Loucy (cell line): ENCODE results near the gene FGFR2.

ENCODE experiments used
- H2AFZ ChIP-seq: fragments of 200-600 bp; sonication (generic); 2 replicates; pipeline ENCODE4 v1.6.0; 2016; ENCODE audit warnings: antibody characterized with exemption, mild to moderate bottlenecking, low read length, moderate library complexity
- H3F3A ChIP-seq: fragments of 200-600 bp; 2 replicates; pipeline ENCODE4 v1.6.0; 2016; ENCODE audit warnings: antibody characterized with exemption, low read depth, mild to moderate bottlenecking
- H3K27me3 ChIP-seq: fragments of 200-600 bp; sonication (generic); 2 replicates; pipeline ENCODE4 v1.6.1; 2014; ENCODE audit warnings: low read length, mild to moderate bottlenecking; ENCODE audit not compliant: insufficient read depth, poor library complexity, severe bottlenecking
- H3K36me3 ChIP-seq: fragments of 200-600 bp; sonication (generic); 2 replicates; pipeline ENCODE4 v1.6.1; 2016; ENCODE audit warnings: low read length; ENCODE audit not compliant: insufficient read depth
- H3K4me1 ChIP-seq: fragments of 200-600 bp; sonication (generic); 2 replicates; pipeline ENCODE4 v1.5.1; 2014; ENCODE audit warnings: low read length, mild to moderate bottlenecking; ENCODE audit not compliant: insufficient read depth, poor library complexity, severe bottlenecking
- H3K4me2 ChIP-seq: fragments of 200-600 bp; sonication (generic); 2 replicates; pipeline ENCODE4 v1.6.0; 2014; ENCODE audit warnings: antibody characterized with exemption, low read length, low read depth, mild to moderate bottlenecking; ENCODE audit not compliant: poor library complexity, severe bottlenecking
- H3K4me3 ChIP-seq: fragments of 200-600 bp; sonication (generic); 2 replicates; pipeline ENCODE4 v1.5.1; 2014; ENCODE audit warnings: low read length, mild to moderate bottlenecking, mixed read lengths; ENCODE audit not compliant: poor library complexity, severe bottlenecking
- H3K79me2 ChIP-seq: fragments of 200-600 bp; sonication (generic); 2 replicates; pipeline ENCODE4 v1.6.1; 2014; ENCODE audit warnings: low read length; ENCODE audit not compliant: insufficient read depth
- H3K9ac ChIP-seq: fragments of 200-600 bp; sonication (generic); 2 replicates; pipeline ENCODE4 v1.6.0; 2014; ENCODE audit warnings: mild to moderate bottlenecking, low read depth, low read length, moderate library complexity; ENCODE audit not compliant: poor library complexity, severe bottlenecking
- H3K9me2 ChIP-seq: fragments of 200-600 bp; sonication (generic); replicated peaks from 2 replicates; pipeline ENCODE4 v1.6.1; 2016; ENCODE audit warnings: low read depth, low read length, mixed read lengths
- H3K9me3 ChIP-seq: fragments of 200-600 bp; sonication (generic); 2 replicates; pipeline ENCODE4 v1.6.1; 2014; ENCODE audit warnings: mild to moderate bottlenecking, antibody characterized with exemption, low read length, low read depth; ENCODE audit not compliant: insufficient read depth
- H4K20me1 ChIP-seq: fragments of 200-600 bp; sonication (generic); 2 replicates; pipeline ENCODE4 v1.6.0; 2014; ENCODE audit warnings: antibody characterized with exemption, low read length, mild to moderate bottlenecking; ENCODE audit not compliant: insufficient read depth, poor library complexity, severe bottlenecking
- CTCF ChIP-seq: fragments of 200-600 bp; sonication (generic); conservative IDR thresholded peaks from 2 replicates; pipeline ENCODE4 v1.5.1; 2014; ENCODE audit warnings: mild to moderate bottlenecking, antibody characterized with exemption, low read length
- EZH2phosphoT487 ChIP-seq: fragments of 200-600 bp; IDR thresholded peaks from 2 replicates; pipeline ENCODE4 v1.6.1; 2018; ENCODE audit warnings: antibody characterized with exemption, mild to moderate bottlenecking, moderate library complexity, borderline replicate concordance

Gene FGFR2

GRCh38 chr10:121531076-121531829, 67.0 kb downstream of the FGFR2 start:
- Histone ChIP-seq H3K79me2 (no peaks in the 10 kb centered on the region), H3K4me3 (no peak overlapping the region)
- TF ChIP-seq EZH2phosphoT487 (no peak), CTCF (no peak)

GRCh38 chr10:121530481-121531075, 67.7 kb downstream of the FGFR2 start:
- H3K9ac ChIP-seq, result no peak overlapping the region
- no peaks in the 10 kb centered on the region for H3K27me3 ChIP-seq
- H3K4me1 ChIP-seq, result no peaks in the 10 kb centered on the region
- no peaks in the 10 kb centered on the region for H3K9me2 ChIP-seq
- H2AFZ ChIP-seq, result no peak overlapping the region
- H3K9me3 ChIP-seq, result no peaks in the 10 kb centered on the region; the same call in 1 of the 2 replicates
- TF ChIP-seq EZH2phosphoT487 (no peak), CTCF (no peak)
- H3K4me2 ChIP-seq, result no peak overlapping the region
- no peaks in the 10 kb centered on the region for H3F3A ChIP-seq
- no peak overlapping the region for H3K4me3 ChIP-seq
- H3K36me3 ChIP-seq, result no peaks in the 10 kb centered on the region
- no peaks in the 10 kb centered on the region for H4K20me1 ChIP-seq
- no peaks in the 10 kb centered on the region for H3K79me2 ChIP-seq

More at GRCh38 chr10:121531076-121531829, 67.0 kb downstream of the FGFR2 start:
- H3K36me3 ChIP-seq, result no peaks in the 10 kb centered on the region
- no peaks in the 10 kb centered on the region for H3K27me3 ChIP-seq
- no peaks in the 10 kb centered on the region for H3K9me2 ChIP-seq
- H3F3A ChIP-seq, result no peaks in the 10 kb centered on the region
- H3K9ac ChIP-seq, result no peak overlapping the region
- no peaks in the 10 kb centered on the region for H3K4me1 ChIP-seq
- no peaks in the 10 kb centered on the region for H4K20me1 ChIP-seq
- H2AFZ ChIP-seq, result no peak overlapping the region
- peaks cover 1% of the 10 kb centered on the region; the same call in 1 of the 2 replicates for H3K9me3 ChIP-seq
- no peak overlapping the region for H3K4me2 ChIP-seq

- no peak overlapping the region for H3K4me3 ChIP-seq
- H3K79me2 ChIP-seq, result no peaks in the 10 kb centered on the region
- H3K4me2 ChIP-seq, result no peak overlapping the region
- H4K20me1 ChIP-seq, result no peaks in the 10 kb centered on the region
- no peak overlapping the region for H3K9ac ChIP-seq
- no peaks in the 10 kb centered on the region for H3K9me2 ChIP-seq
- H3F3A ChIP-seq, result no peaks in the 10 kb centered on the region
- no peaks in the 10 kb centered on the region; the same call in 1 of the 2 replicates for H3K9me3 ChIP-seq
- TF ChIP-seq EZH2phosphoT487, result no peak
- TF ChIP-seq CTCF, result no peak
- H3K4me1 ChIP-seq, result no peaks in the 10 kb centered on the region
- H3K27me3 ChIP-seq, result no peaks in the 10 kb centered on the region
- H3K36me3 ChIP-seq, result no peaks in the 10 kb centered on the region
- H2AFZ ChIP-seq, result no peak overlapping the region
These were observed 70.6 kb downstream of the FGFR2 start for GRCh38 chr10:121527690-121528089.
